Ishikawa (cell line): ENCODE measurements around the gene SLC6A16.

Experiments
- TEAD4 ChIP-seq: IDR thresholded peaks from 2 replicates; pipeline ENCODE4 v1.6.1; 2012
- YY1 ChIP-seq: IDR thresholded peaks from 2 replicates; pipeline ENCODE4 v1.6.1; 2012; ENCODE audit warnings: low read depth

GRCh38 chr19:49349567-49349966, 24.6 kb upstream of the SLC6A16 start:
- no peak for TF ChIP-seq TEAD4
- TF ChIP-seq YY1 = no peak
